Activated naive CD8-positive, alpha-beta T cell treated with anti-CD3 and anti-CD28 coated beads, Interleukin-2, amount 50 U/mL, for 24 hours (primary cell): ENCODE data around the gene NEDD4.
A peak's percentile ranks its signal among the peaks of the same experiment; 100 is the strongest.
"Not testable (repeated sequence)": the region's sequence is repeated elsewhere in the genome, so short reads cannot be mapped to it uniquely, and the experiment has no call there.

ENCODE experiments used
- ATAC-seq: fragments of 150-1000 bp; cut with Tn5 transposase; one replicate; pipeline ENCODE4 v1.10.0; 2021
- DNase-seq: peaks from one replicate; pipeline ENCODE4 v3.0.0; 2021
- H3K27ac Mint-ChIP-seq: one replicate; pipeline ENCODE4 v1.8.0; 2021; ENCODE audit warnings: mild to moderate bottlenecking, mixed read lengths
- H3K27me3 Mint-ChIP-seq: one replicate; pipeline ENCODE4 v1.8.0; 2021; ENCODE audit warnings: mixed read lengths
- H3K36me3 Mint-ChIP-seq: one replicate; pipeline ENCODE4 v1.8.0; 2021; ENCODE audit warnings: low read depth, mixed read lengths
- H3K4me1 Mint-ChIP-seq: one replicate; pipeline ENCODE4 v1.8.0; 2021; ENCODE audit warnings: mixed read lengths
- H3K4me3 Mint-ChIP-seq: one replicate; pipeline ENCODE4 v1.8.0; 2021; ENCODE audit warnings: mild to moderate bottlenecking, moderate library complexity, mixed read lengths
- H3K9me3 Mint-ChIP-seq: one replicate; pipeline ENCODE4 v1.8.0; 2021; ENCODE audit warnings: mixed read lengths

The NEDD4 gene

GRCh38 chr15:55993111-55993803, at the start of gene NEDD4:
Gene NEDD4 (minus strand): TSS chr15:55993612. CDS start chr15:55993555, 57 bp downstream.
- no peaks in the 10 kb centered on the region for H3K9me3 Mint-ChIP-seq
- peaks cover 8% of the 10 kb centered on the region for H3K36me3 Mint-ChIP-seq
- H3K27ac Mint-ChIP-seq = peak within 1 kb of the TSS; percentile 83
- peak; percentile 90 for ATAC-seq
- peak; percentile 76 for DNase-seq
- H3K4me3 Mint-ChIP-seq = peak within 1 kb of the TSS; percentile 86
- peaks cover 30% of the 10 kb centered on the region for H3K4me1 Mint-ChIP-seq
- peaks cover 15% of the 10 kb centered on the region for H3K27me3 Mint-ChIP-seq

DNA sequence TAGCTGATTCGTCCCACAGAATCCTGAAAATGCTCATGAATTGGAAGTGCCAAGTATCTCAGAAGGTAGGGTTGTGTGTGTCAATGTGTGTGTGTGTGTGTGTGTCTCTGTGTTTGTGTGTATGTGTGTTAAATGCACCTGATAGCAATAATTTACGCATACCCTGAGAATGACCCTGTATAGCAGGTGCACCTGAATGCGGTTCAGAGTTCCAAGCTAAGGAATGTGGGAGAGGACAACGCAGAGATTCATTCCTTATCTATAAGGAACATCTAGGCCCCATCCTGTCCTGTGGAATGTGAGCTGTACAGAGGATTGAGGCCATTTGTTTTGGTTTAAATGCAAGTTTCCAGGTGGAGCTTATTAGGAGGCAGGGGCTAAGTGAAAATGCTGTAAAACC, 49.1 kb upstream of the NEDD4 start:
- DNase-seq (no peak), ATAC-seq (no peak)
- Mint-ChIP-seq H3K27ac (peak overlapping the region; percentile 91), H3K9me3 (peaks cover 41% of the 10 kb centered on the region), H3K4me3 (no peak overlapping the region), H3K36me3 (peaks cover 25% of the 10 kb centered on the region), H3K27me3 (peaks cover 3% of the 10 kb centered on the region), H3K4me1 (peaks cover 68% of the 10 kb centered on the region)

- no peak for ATAC-seq
- Mint-ChIP-seq H3K4me1 (peaks cover 68% of the 10 kb centered on the region), H3K36me3 (peaks cover 25% of the 10 kb centered on the region)
Measured at GRCh38 chr15:56042031-56042430, 48.6 kb upstream of the NEDD4 start.

GRCh38 chr15:56040081-56041035, 46.9 kb upstream of the NEDD4 start:
- ATAC-seq = peak; percentile 20
- peak overlapping the region; percentile 63 for H3K27ac Mint-ChIP-seq
- H3K4me1 Mint-ChIP-seq = peaks cover 73% of the 10 kb centered on the region
- peaks cover 26% of the 10 kb centered on the region for H3K36me3 Mint-ChIP-seq
- DNase-seq = peak; percentile 39
- peaks cover 32% of the 10 kb centered on the region for H3K9me3 Mint-ChIP-seq
- no peak overlapping the region for H3K4me3 Mint-ChIP-seq
- peaks cover 3% of the 10 kb centered on the region for H3K27me3 Mint-ChIP-seq

More at GRCh38 chr15:56042031-56042430, 48.6 kb upstream of the NEDD4 start:
- DNase-seq = no peak
- peaks cover 3% of the 10 kb centered on the region for H3K27me3 Mint-ChIP-seq
- peaks cover 41% of the 10 kb centered on the region for H3K9me3 Mint-ChIP-seq
- H3K4me3 Mint-ChIP-seq = no peak overlapping the region
- H3K27ac Mint-ChIP-seq = peak overlapping the region; percentile 91

GRCh38 chr15:56038707-56039106, 45.3 kb upstream of the NEDD4 start:
- H3K27ac Mint-ChIP-seq = peak overlapping the region; percentile 87
- peaks cover 3% of the 10 kb centered on the region for H3K27me3 Mint-ChIP-seq
- H3K4me1 Mint-ChIP-seq = peaks cover 74% of the 10 kb centered on the region
- peak overlapping the region; percentile 1 for H3K4me3 Mint-ChIP-seq
- H3K36me3 Mint-ChIP-seq = peaks cover 20% of the 10 kb centered on the region
- DNase-seq = no peak
- no peak for ATAC-seq
- H3K9me3 Mint-ChIP-seq = peaks cover 21% of the 10 kb centered on the region

- H3K36me3 Mint-ChIP-seq = peaks cover 16% of the 10 kb centered on the region
- H3K9me3 Mint-ChIP-seq = peaks cover 14% of the 10 kb centered on the region
- peak overlapping the region; percentile 87 for H3K27ac Mint-ChIP-seq
- H3K4me1 Mint-ChIP-seq = peaks cover 67% of the 10 kb centered on the region
- no peaks in the 10 kb centered on the region for H3K27me3 Mint-ChIP-seq
- ATAC-seq = peak; percentile 38
- no peak for DNase-seq
- H3K4me3 Mint-ChIP-seq = no peak overlapping the region
Measured at GRCh38 chr15:56038015-56038414, 44.6 kb upstream of the NEDD4 start.

- Mint-ChIP-seq H3K9me3 (peaks cover 12% of the 10 kb centered on the region), H3K27ac (peak overlapping the region; percentile 8), H3K4me1 (peaks cover 53% of the 10 kb centered on the region), H3K36me3 (peaks cover 13% of the 10 kb centered on the region), H3K27me3 (no peaks in the 10 kb centered on the region), H3K4me3 (no peak overlapping the region)
- DNase-seq (no peak), ATAC-seq (no peak)
Measured at GRCh38 chr15:56036546-56037067, 43.2 kb upstream of the NEDD4 start.

DNA sequence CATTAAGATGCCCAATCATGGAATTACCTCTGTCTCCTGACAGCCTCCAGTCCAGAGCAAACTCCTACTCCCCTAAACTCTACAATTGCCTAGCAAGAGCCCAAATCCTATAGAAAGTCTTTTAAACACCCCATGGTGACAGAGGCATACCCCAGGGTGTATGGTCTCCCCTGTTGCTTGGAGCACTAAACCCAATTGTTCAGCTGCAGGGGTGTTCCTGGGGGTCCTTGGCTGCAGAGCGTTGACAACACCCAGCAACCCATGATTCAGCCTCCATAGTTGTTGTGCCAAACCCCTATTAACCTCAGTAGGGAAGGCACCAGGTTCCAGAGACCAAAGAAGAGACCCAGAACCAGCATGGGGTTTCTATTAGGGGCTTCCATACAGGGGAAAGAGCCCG, 41.8 kb upstream of the NEDD4 start:
- Mint-ChIP-seq H3K36me3 (peaks cover 13% of the 10 kb centered on the region), H3K27me3 (no peaks in the 10 kb centered on the region), H3K4me3 (no peak overlapping the region), H3K27ac (no peak overlapping the region), H3K9me3 (peaks cover 12% of the 10 kb centered on the region), H3K4me1 (peaks cover 43% of the 10 kb centered on the region)
- ATAC-seq = no peak
- no peak for DNase-seq

DNA sequence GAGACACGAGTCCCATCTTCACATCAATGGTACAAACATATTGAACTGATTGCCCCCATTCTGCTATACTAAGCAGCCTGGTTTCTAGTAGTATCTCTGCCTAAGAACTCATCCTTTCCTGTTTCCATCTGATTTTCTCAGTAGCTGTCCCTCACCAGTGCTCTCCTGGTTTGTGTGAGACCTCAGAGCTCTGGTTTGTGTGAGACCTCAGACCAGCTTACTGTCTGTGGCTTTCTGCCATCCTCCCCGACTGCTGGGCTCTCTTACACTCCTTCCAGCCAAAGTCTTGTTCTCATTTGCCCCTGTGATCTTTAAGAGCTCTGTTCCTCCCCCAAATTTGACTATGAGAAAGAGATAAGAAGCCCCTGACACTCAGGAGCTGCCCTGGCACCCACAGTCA, 41.1 kb upstream of the NEDD4 start:
- ATAC-seq = peak; percentile 70
- H3K36me3 Mint-ChIP-seq = peaks cover 13% of the 10 kb centered on the region
- peak; percentile 21 for DNase-seq
- no peaks in the 10 kb centered on the region for H3K27me3 Mint-ChIP-seq
- peaks cover 38% of the 10 kb centered on the region for H3K4me1 Mint-ChIP-seq
- peaks cover 12% of the 10 kb centered on the region for H3K9me3 Mint-ChIP-seq
- H3K27ac Mint-ChIP-seq = no peak overlapping the region
- no peak overlapping the region for H3K4me3 Mint-ChIP-seq

DNA sequence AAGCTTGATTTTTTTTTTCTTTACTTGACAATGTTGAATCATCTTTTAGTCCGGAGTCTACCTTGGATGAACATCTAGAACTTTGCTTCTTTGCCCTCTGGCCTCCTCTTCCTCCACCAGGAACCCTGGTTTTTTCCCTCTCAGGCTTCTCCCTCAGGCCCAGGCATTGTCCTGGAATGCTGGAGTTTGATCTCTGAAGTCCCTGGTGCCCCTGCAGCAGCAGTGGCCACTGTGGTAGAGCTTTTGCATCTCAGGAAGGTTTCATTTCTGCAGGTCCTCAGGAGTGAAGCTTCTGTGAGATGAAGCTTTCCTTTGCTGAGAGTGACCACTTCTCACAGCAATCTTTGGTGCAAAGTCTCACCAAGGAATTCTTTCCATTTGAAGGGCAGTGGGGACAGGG, 39.0 kb upstream of the NEDD4 start:
- Mint-ChIP-seq H3K4me3 (no peak overlapping the region), H3K4me1 (peaks cover 16% of the 10 kb centered on the region), H3K27me3 (no peaks in the 10 kb centered on the region), H3K9me3 (no peaks in the 10 kb centered on the region), H3K27ac (no peak overlapping the region), H3K36me3 (peaks cover 3% of the 10 kb centered on the region)
- DNase-seq = no peak
- no peak for ATAC-seq

DNA sequence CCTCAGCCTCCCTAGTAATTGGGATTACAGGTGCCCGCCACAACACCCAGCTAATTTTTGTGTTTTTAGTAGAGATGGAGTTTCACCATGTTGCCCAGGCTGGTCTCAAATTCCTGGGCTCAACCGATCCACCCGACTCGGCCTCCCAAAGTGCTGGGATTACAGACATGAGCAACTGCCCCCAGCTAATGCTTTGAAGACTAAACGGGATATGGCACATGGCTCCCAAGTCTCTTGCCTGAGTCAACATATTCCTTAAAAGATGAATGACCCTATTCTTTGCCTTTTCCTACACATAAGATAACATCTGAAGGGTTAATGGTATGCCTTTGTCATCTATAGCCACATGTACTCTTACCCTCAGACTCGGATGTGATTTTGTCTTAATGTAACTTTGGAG, 38.4 kb upstream of the NEDD4 start:
- no peaks in the 10 kb centered on the region for H3K27me3 Mint-ChIP-seq
- H3K27ac Mint-ChIP-seq = no peak overlapping the region
- H3K36me3 Mint-ChIP-seq = peaks cover 2% of the 10 kb centered on the region
- DNase-seq (no peak), ATAC-seq (no peak)
- H3K9me3 Mint-ChIP-seq = no peaks in the 10 kb centered on the region
- peaks cover 16% of the 10 kb centered on the region for H3K4me1 Mint-ChIP-seq
- H3K4me3 Mint-ChIP-seq = no peak overlapping the region

DNA sequence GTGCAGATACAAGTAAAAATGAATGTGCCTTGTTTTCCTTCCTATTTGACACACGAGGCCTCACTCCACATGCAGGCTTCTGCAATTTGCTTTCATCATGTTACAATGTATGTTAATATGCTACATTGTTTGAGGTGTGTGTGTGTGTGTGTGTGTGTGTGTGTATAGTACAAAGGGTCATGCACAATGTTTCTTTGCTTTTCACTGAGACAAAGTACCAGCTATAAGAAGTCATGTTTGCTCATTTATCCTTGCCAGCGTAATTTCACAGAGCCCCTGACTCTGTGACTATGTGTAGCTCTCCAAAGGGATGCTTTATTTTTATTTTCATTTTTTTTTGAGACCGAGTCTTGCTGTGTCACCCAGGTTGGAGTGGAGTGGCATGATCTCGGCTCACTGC, 38.0 kb upstream of the NEDD4 start:
- H3K4me1 Mint-ChIP-seq = peaks cover 16% of the 10 kb centered on the region
- no peaks in the 10 kb centered on the region for H3K36me3 Mint-ChIP-seq
- no peaks in the 10 kb centered on the region for H3K27me3 Mint-ChIP-seq
- no peaks in the 10 kb centered on the region for H3K9me3 Mint-ChIP-seq
- no peak for DNase-seq
- no peak for ATAC-seq
- H3K27ac Mint-ChIP-seq = no peak overlapping the region
- H3K4me3 Mint-ChIP-seq = no peak overlapping the region

DNA sequence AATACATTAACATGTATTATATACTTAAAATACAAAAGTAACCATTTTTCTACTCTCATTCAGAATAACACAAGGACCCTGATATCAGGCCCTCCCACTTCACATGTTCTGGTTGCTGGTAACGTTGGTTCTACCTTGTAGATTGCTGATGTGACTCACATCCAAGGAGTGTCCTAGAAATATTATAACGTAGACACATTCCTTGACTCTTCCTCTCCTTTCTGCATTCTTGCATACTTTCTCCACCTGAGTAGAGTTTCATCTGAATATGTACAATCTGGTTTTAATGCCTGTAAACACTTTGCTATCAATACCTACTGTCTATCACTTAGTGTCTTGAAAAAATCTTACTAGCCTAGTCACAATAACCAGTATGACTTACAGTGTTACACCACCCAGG, 35.0 kb upstream of the NEDD4 start:
- Mint-ChIP-seq H3K27me3 (peaks cover 5% of the 10 kb centered on the region), H3K27ac (no peak overlapping the region), H3K4me3 (no peak overlapping the region), H3K4me1 (no peaks in the 10 kb centered on the region), H3K9me3 (no peaks in the 10 kb centered on the region), H3K36me3 (no peaks in the 10 kb centered on the region)
- no peak for DNase-seq
- no peak for ATAC-seq

DNA sequence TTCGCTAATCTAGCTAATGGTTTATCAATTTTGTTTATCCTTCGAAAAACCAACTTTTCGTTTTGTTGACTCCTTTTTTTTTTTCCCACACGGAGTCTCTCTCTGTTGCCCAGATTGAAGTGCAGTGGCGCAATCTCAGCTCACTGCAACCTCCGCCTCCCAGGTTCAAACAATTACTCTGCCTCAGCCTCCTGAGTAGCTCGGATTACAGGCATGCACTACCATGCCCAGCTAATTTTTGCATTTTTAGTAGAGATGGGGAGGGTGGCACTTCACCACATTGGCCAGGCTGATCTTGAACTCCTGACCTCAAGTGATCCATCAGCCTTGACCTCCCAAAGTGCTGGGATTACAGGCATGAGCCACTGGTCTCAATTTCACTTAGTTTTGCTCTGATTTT, 29.7 kb upstream of the NEDD4 start:
- Mint-ChIP-seq H3K27me3 (peaks cover 20% of the 10 kb centered on the region), H3K4me1 (peaks cover 12% of the 10 kb centered on the region)
- not testable (repeated sequence) for H3K27ac Mint-ChIP-seq, H3K4me3 Mint-ChIP-seq, H3K9me3 Mint-ChIP-seq, ATAC-seq, DNase-seq, H3K36me3 Mint-ChIP-seq
